ENCODE results near the gene PLXDC1. TPM values are rescaled to one million over a fixed set of nuclear protein-coding genes. Genes with fewer than 3 reads are reported as not detected.

The PLXDC1 gene
- total and polyA plus RNA-seq, 2 of the 8 experiments (the other 6 are each of a cell fraction or from before 2014, with no cell fraction given): 4.1 to 14.6 TPM

- TF ChIP-seq, protein P1, sequence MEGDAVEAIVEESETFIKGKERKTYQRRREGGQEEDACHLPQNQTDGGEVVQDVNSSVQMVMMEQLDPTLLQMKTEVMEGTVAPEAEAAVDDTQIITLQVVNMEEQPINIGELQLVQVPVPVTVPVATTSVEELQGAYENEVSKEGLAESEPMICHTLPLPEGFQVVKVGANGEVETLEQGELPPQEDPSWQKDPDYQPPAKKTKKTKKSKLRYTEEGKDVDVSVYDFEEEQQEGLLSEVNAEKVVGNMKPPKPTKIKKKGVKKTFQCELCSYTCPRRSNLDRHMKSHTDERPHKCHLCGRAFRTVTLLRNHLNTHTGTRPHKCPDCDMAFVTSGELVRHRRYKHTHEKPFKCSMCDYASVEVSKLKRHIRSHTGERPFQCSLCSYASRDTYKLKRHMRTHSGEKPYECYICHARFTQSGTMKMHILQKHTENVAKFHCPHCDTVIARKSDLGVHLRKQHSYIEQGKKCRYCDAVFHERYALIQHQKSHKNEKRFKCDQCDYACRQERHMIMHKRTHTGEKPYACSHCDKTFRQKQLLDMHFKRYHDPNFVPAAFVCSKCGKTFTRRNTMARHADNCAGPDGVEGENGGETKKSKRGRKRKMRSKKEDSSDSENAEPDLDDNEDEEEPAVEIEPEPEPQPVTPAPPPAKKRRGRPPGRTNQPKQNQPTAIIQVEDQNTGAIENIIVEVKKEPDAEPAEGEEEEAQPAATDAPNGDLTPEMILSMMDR (IDR thresholded peaks at IDR 0.05; ENCODE audit: control extremely low read depth in 1 of 3, insufficient read depth in 1 of 3, low read depth in 1 of 3, low read length in 3 of 3): peak; percentile 34 to 58 (median 57)
Observed at GRCh38 chr17:39194089-39194984, 42.9 kb upstream of the PLXDC1 start (continued).

Measured in H1 (cell line).